CD8-positive, alpha-beta memory T cell (primary cell): ENCODE data around the gene LDLRAD4. TPM values are rescaled to one million over a fixed set of nuclear protein-coding genes. Genes with fewer than 3 reads are reported as not detected.

Experiments used
- CTCF ChIA-PET: fragments of 350-600 bp; sonication (Branson Sonifier 250); formaldehyde crosslinking; loops from one replicate; lab custom pipeline; 2021; ENCODE audit warnings: antibody characterized with exemption; lab: Charles Lee
- POLR2A ChIA-PET: fragments of 350-600 bp; sonication (Branson Sonifier 250); formaldehyde crosslinking; loops from one replicate; lab custom pipeline; 2021; ENCODE audit warnings: antibody characterized with exemption; lab: Charles Lee
- DNase-seq, 5 donors: peaks; one replicate each; pipeline versions ENCODE4 v3.0.0 to v3.0.0-alpha.2; 2020 to 2022; ENCODE audit warnings: mixed read lengths in 1 of 5
- H3K27ac ChIP-seq: one replicate; pipeline ENCODE4 v1.7.0; 2013; ENCODE audit warnings: low read depth, mild to moderate bottlenecking, low read length, moderate library complexity
- H3K27me3 ChIP-seq: 2 replicates; pipeline ENCODE4 v1.7.0; 2013; ENCODE audit warnings: low read length, mild to moderate bottlenecking; ENCODE audit not compliant: insufficient read depth, poor library complexity, severe bottlenecking
- H3K36me3 ChIP-seq: 2 replicates; pipeline ENCODE4 v1.7.0; 2013; ENCODE audit warnings: mild to moderate bottlenecking, low read length, moderate library complexity; ENCODE audit not compliant: insufficient read depth
- H3K4me1 ChIP-seq: 2 replicates; pipeline ENCODE4 v1.7.0; 2013; ENCODE audit warnings: mild to moderate bottlenecking, low read length, moderate library complexity; ENCODE audit not compliant: insufficient read depth
- H3K4me3 ChIP-seq: 2 replicates; pipeline ENCODE4 v1.7.0; 2013; ENCODE audit warnings: mild to moderate bottlenecking, low read length
- H3K9me3 ChIP-seq: 2 replicates; pipeline ENCODE4 v1.7.0; 2013; ENCODE audit warnings: mild to moderate bottlenecking, low read length
- H3K27ac Mint-ChIP-seq, 8 donors: one replicate each; pipeline ENCODE4 v1.8.0; 2020 to 2021; ENCODE audit warnings: mixed read lengths in 8 of 8, mild to moderate bottlenecking in 6 of 8, inconsistent platforms in 3 of 8, moderate library complexity in 3 of 8
- H3K27me3 Mint-ChIP-seq, 2 donors: one replicate each; pipeline ENCODE4 v1.8.0; 2020 to 2021; ENCODE audit warnings: mixed read lengths in 2 of 2, mild to moderate bottlenecking in 1 of 2, moderate library complexity in 1 of 2
- H3K36me3 Mint-ChIP-seq, 3 donors: one replicate each; pipeline ENCODE4 v1.8.0; 2020 to 2021; ENCODE audit warnings: mixed read lengths in 3 of 3, inconsistent platforms in 1 of 3, mild to moderate bottlenecking in 1 of 3
- H3K4me1 Mint-ChIP-seq, 3 donors: one replicate each; pipeline ENCODE4 v1.8.0; 2020 to 2021; ENCODE audit warnings: mixed read lengths in 3 of 3, inconsistent platforms in 1 of 3, mild to moderate bottlenecking in 1 of 3
- H3K4me3 Mint-ChIP-seq, 7 donors: one replicate each; pipeline ENCODE4 v1.8.0; 2020 to 2021; ENCODE audit warnings: mixed read lengths in 7 of 7, mild to moderate bottlenecking in 6 of 7, moderate library complexity in 4 of 7, inconsistent platforms in 2 of 7
- H3K9me3 Mint-ChIP-seq, 5 donors: one replicate each; pipeline ENCODE4 v1.8.0; 2020 to 2022; ENCODE audit warnings: mixed read lengths in 5 of 5, mild to moderate bottlenecking in 3 of 5, moderate library complexity in 2 of 5, inconsistent platforms in 1 of 5
- polyA plus RNA-seq: library from polyadenylated mRNA; unstranded; fragments of 300-500 nt; fragmentation: Illumina TruSeq; gene quantifications from one replicate; pipeline ENCODE4 v1.2.3, GENCODE V29; 2021
- total RNA-seq, 2 experiments: library from RNA; stranded (reverse); gene quantifications; one replicate each; pipeline ENCODE4 v1.2.3, GENCODE V29; 2021

The LDLRAD4 gene
- total and polyA plus RNA-seq, 3 experiments from 2014 or later, result 8.1 to 30.4 (median 27.3) TPM

DNA sequence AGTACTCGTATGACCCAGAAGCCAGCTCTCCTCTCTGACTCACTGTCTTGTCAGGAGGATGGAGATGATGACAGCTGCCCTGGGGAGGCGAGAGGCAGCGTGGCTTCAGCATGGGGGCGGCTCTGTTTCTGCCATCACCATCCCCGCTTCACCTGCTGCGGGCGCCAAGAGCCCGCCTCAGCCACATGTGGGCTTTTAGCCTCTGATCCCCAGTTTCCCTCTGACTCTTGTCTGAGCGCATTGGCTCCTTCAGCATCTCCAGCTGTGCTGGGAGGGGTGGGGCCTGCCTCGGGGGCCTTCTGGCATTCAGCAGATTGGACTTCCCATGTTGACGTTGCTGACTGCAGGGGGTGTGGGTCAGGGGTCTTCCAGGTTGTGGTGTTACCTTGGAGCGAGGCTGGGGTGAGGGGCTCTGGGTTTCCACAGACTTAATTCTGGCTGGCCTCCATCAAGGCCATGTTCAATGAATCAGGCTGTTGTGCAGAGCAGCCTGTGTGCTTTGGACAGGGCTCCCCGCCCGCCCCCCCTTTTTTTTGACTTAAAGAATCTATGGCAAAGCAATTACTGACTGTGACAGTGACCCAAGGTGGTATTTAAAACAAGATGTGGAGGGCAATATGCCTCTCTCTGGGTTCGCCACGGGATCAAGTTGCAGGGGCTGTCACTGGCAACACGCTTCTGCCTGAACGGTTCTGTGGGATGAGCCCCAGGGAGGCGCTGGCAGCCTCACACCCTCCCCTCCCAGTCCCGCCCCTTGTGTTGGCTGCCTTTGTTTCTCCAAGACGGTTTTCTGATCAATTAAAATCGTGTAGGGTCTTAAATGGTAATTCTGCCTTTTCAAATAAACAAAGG is 228.3 kb downstream of the LDLRAD4 start:
- H3K27me3 ChIP-seq, result no peaks in the 10 kb centered on the region
- no peaks in the 10 kb centered on the region for H3K9me3 ChIP-seq
- Mint-ChIP-seq H3K4me1 (peaks cover 0 to 4% (median 0%) of the 10 kb centered on the region in 3 donors), H3K36me3 (no peaks in the 10 kb centered on the region), H3K4me3 (no peak overlapping the region), H3K9me3 (no peaks in the 10 kb centered on the region), H3K27ac (no peak overlapping the region), H3K27me3 (no peaks in the 10 kb centered on the region)
- no peak overlapping the region for H3K4me3 ChIP-seq
- peaks cover 5% of the 10 kb centered on the region for H3K4me1 ChIP-seq
- no peaks in the 10 kb centered on the region for H3K36me3 ChIP-seq
- DNase-seq, result no peak
- no peak overlapping the region for H3K27ac ChIP-seq
- ChIA-PET CTCF (no interaction called here), POLR2A (no interaction called here)

DNA sequence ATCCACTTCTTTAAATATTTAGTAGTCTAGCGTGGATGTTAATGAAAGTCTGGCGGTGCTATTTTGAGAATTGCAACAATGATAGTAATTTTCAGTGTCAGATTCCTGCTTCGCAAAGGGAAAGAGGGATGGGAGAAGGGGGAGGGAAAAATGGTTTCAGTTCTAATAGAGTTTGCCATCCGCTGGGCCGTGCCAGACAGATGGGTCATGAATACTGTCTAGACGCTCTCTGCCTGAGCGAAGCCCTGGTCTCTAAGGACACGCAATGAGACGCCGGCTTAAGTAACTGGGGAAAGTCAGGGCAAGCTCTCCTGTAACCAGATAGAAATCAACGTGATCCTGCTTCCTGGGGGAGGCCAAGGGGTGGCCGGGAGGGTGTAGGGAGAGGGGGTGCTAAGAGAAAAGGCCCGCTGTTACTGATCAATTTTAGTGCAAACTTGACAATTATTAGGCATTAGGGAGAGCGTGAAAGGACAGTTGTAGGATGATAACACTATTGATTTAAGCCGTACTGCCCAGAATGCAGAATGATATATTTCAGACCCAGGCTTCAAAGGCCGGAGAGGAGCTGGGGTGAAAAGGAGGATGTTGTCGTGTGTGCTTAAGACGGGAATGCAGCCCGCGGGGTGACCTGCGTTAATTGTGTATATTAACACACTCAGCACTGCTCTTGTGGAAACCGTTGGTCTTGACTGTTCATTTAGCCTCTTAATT is 229.2 kb downstream of the LDLRAD4 start:
- POLR2A ChIA-PET, result no interaction called here
- Mint-ChIP-seq H3K27ac (peak overlapping the region in 2 of 8 donors; percentile 18 to 52), H3K36me3 (no peaks in the 10 kb centered on the region)

DNA sequence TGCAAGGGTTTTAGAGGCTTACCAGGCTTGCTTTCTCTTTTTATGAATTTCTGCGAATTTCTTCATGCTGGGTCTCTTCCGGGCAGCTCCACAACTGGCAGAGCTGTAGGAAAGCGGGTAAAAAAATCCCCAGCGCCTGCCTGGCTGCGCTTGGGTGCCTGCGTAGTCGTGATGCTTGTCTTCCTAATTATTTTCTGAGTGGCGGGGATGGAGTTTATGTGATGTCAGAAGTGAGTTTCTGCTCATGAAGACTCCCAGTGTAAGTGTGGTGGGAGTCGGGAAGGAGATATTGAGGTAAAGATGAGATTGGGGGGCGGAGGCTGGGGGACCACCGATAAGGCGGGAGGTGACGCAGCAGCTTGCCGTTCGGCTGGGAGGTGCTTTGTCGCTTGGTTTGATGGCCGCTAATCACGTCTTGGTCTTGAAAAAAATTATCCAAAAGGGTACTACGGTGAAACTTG is 229.8 kb downstream of the LDLRAD4 start:
- CTCF ChIA-PET, result no interaction called here
- no peaks in the 10 kb centered on the region for H3K36me3 ChIP-seq
- H3K9me3 ChIP-seq, result no peaks in the 10 kb centered on the region
- Mint-ChIP-seq H3K27ac (peak overlapping the region in 1 of 8 donors; percentile 53), H3K9me3 (no peaks in the 10 kb centered on the region), H3K27me3 (no peaks in the 10 kb centered on the region), H3K4me1 (peaks cover 0 to 3% (median 0%) of the 10 kb centered on the region in 3 donors), H3K36me3 (no peaks in the 10 kb centered on the region), H3K4me3 (no peak overlapping the region)
- no peak overlapping the region for H3K4me3 ChIP-seq
- no peak for DNase-seq
- POLR2A ChIA-PET, result no interaction called here
- H3K27ac ChIP-seq, result no peak overlapping the region
- no peaks in the 10 kb centered on the region for H3K27me3 ChIP-seq
- peaks cover under 1% of the 10 kb centered on the region for H3K4me1 ChIP-seq

More for the DNA sequence above, 229.2 kb downstream of the LDLRAD4 start:
- Mint-ChIP-seq H3K4me3 (no peak overlapping the region), H3K27me3 (no peaks in the 10 kb centered on the region), H3K9me3 (no peaks in the 10 kb centered on the region), H3K4me1 (peaks cover 0 to 4% (median 0%) of the 10 kb centered on the region in 3 donors)
- CTCF ChIA-PET, result no interaction called here
- Histone ChIP-seq H3K27ac (no peak overlapping the region), H3K36me3 (no peaks in the 10 kb centered on the region), H3K9me3 (no peaks in the 10 kb centered on the region), H3K4me1 (peaks cover 5% of the 10 kb centered on the region), H3K27me3 (no peaks in the 10 kb centered on the region), H3K4me3 (no peak overlapping the region)
- DNase-seq, result no peak

DNA sequence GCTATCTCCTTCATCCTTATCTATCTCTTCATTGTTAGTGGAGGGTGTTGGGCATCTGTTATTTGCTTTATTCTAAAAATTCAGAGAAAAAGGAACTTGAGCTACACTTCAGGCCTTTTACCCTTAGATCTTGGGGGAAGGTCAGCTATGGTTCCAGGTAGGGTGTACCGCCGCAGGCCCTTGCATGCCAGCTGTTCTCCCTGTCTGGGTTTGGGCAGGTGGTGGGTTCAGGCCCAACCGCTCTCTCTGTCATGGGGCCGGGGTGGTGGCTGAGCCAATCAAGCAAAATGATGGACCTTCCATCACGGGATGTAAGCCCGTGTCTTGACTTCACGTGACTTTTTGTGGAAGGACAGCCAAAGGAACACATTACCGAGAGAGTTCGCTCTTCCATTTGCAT is 231.1 kb downstream of the LDLRAD4 start:
- ChIA-PET CTCF (no interaction called here), POLR2A (no interaction called here)
- H3K4me1 Mint-ChIP-seq, result peaks cover 0 to 9% (median 2%) of the 10 kb centered on the region in 3 donors
- Histone ChIP-seq H3K27ac (no peak overlapping the region), H3K9me3 (no peaks in the 10 kb centered on the region), H3K4me3 (no peak overlapping the region), H3K27me3 (no peaks in the 10 kb centered on the region), H3K36me3 (no peaks in the 10 kb centered on the region), H3K4me1 (no peaks in the 10 kb centered on the region)
- H3K36me3 Mint-ChIP-seq, result no peaks in the 10 kb centered on the region
- H3K27ac Mint-ChIP-seq, result peak overlapping the region in 1 of 8 donors; percentile 71
- no peak overlapping the region for H3K4me3 Mint-ChIP-seq
- DNase-seq, result no peak
- H3K9me3 Mint-ChIP-seq, result no peaks in the 10 kb centered on the region
- no peaks in the 10 kb centered on the region for H3K27me3 Mint-ChIP-seq

DNA sequence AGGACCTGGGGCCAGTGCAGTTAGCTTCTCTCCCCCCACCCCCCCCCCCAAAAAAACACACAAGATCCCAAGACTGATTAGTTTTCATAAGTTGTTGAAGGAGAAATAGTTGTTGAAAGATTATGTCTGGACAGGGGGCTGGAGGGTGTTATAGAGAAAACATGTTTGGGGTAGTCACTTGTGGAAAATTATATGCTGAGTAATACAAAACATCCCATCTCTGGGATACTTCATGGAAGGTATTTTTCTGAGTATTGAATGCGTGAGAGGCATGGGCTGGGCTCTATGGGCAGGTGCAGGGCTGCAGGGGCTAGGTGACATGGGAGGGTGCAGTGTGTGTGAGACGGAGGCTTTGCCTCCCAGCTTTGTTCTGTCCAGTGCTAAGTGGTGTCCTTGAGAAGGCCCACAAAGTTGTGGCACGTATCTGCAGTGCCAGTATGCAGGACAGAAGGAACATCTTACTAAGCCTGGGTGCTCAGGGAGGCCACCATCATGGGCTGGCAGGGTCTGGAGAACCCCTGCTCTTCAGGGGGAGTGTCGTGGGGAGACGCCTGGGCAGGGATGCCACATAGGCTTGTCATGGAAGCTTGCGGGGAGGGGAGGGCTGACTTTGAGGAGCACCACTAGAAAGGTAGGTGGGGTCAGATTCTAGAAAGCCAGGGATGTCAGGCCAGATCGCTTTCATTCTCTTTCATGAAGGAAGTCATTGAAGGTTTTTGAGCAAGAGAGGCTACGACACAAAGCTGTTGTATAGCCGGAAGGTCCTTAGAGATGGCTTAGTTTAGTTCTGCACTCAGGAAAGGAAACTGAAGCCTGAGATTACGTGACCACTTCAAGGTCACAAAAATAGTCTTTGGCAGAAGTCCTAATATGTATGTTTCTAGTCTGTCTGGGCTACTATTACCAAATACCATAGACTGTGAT is 232.0 kb downstream of the LDLRAD4 start:
- ChIA-PET POLR2A (no interaction called here), CTCF (no interaction called here)
- H3K9me3 ChIP-seq, result no peaks in the 10 kb centered on the region
- DNase-seq, result no peak
- H3K27ac ChIP-seq, result no peak overlapping the region
- H3K4me1 ChIP-seq, result peaks cover 3% of the 10 kb centered on the region
- Mint-ChIP-seq H3K4me3 (no peak overlapping the region), H3K27ac (peak overlapping the region in 2 of 8 donors; percentile 24 to 51), H3K36me3 (no peaks in the 10 kb centered on the region), H3K4me1 (peaks cover 2 to 15% (median 5%) of the 10 kb centered on the region in 3 donors), H3K9me3 (no peaks in the 10 kb centered on the region), H3K27me3 (no peaks in the 10 kb centered on the region)
- no peaks in the 10 kb centered on the region for H3K27me3 ChIP-seq
- no peaks in the 10 kb centered on the region for H3K36me3 ChIP-seq
- H3K4me3 ChIP-seq, result no peak overlapping the region

DNA sequence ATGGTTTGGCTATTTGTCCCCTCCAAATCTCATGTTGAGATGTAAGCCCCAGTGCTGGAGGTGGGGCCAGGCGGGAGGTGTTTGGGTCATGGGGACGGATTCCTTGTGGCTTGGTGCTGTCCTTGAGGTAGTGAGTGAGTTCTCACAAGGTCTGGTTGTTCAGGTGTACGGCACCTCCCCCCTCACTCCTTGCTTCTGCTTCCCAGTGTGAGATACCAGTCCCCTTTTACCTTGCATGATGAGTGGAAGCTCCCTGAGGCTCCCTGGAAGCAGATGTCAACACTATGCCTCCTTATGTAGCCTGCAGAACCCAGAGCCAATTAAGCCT is 232.6 kb downstream of the LDLRAD4 start:
- Mint-ChIP-seq H3K4me3 (no peak overlapping the region), H3K27ac (no peak overlapping the region), H3K36me3 (no peaks in the 10 kb centered on the region), H3K9me3 (no peaks in the 10 kb centered on the region), H3K27me3 (no peaks in the 10 kb centered on the region), H3K4me1 (peaks cover 8 to 21% (median 11%) of the 10 kb centered on the region in 3 donors)
- ChIA-PET CTCF (no interaction called here), POLR2A (no interaction called here)
- H3K9me3 ChIP-seq, result no peaks in the 10 kb centered on the region
- H3K27ac ChIP-seq, result no peak overlapping the region
- H3K4me3 ChIP-seq, result no peak overlapping the region
- peaks cover 10% of the 10 kb centered on the region for H3K4me1 ChIP-seq
- H3K27me3 ChIP-seq, result no peaks in the 10 kb centered on the region
- no peak for DNase-seq
- H3K36me3 ChIP-seq, result no peaks in the 10 kb centered on the region

DNA sequence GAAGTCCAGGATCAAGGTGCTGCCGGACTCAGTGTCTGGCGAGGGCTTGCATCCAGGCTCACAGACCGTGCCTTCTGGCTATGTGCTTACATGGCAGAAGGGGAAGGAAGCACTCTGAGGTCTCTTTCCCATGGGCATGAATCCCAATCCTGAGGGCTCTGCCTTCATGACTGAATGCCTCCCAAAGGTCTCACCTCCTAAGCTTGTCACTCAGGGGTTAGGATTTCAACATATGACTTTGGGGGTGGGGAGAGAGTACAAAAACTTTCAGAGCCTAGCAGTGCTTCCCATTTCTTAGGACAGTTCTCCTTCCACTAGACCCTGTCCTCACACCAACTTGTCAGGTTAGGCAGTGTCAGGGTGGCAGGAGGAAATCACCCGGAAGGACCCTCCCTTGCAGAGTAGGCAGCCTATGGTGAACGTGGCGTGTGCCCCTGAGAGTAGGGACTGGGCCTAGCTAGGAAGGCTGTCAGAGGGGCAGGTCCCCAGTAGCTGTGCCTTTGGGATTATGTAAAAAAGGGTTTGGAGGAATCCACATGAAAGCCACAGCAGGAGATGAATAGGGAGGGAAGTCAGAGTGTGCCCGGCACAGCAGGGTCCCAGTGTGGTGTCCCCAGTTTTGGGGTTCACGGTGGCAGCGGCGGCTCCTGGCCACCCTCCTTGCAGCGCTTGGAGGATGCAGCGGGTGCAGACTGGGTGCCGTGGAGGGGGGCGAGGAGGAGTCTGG is 233.3 kb downstream of the LDLRAD4 start:
- H3K4me3 Mint-ChIP-seq, result no peak overlapping the region
- Histone ChIP-seq H3K36me3 (no peaks in the 10 kb centered on the region), H3K27ac (no peak overlapping the region), H3K9me3 (no peaks in the 10 kb centered on the region), H3K4me1 (peaks cover 16% of the 10 kb centered on the region), H3K27me3 (no peaks in the 10 kb centered on the region), H3K4me3 (no peak overlapping the region)
- no peak for DNase-seq
- CTCF ChIA-PET, result no interaction called here
- H3K9me3 Mint-ChIP-seq, result no peaks in the 10 kb centered on the region
- POLR2A ChIA-PET, result no interaction called here
- peaks cover 14 to 28% (median 16%) of the 10 kb centered on the region in 3 donors for H3K4me1 Mint-ChIP-seq
- H3K27ac Mint-ChIP-seq, result peak overlapping the region in 1 of 8 donors; percentile 67
- H3K27me3 Mint-ChIP-seq, result no peaks in the 10 kb centered on the region
- H3K36me3 Mint-ChIP-seq, result no peaks in the 10 kb centered on the region
